ENCODE measurements around the gene THRB.

The THRB gene

GRCh38 chr3:24232784-24233183, 261.9 kb downstream of the THRB start:
- in situ Hi-C loops (cut with MboI; ENCODE audit: low pct_unique_long_range_greater_than_20kb, low sequenced_read_pairs): loop anchor here (25.0 kb wide), 1 partner anchor 220 kb away; no protein-coding TSS in a partner anchor
- DNase-seq: no peak

GRCh38 chr3:24229468-24230221, 265.0 kb downstream of the THRB start:
- in situ Hi-C loops (cut with MboI; ENCODE audit: low pct_unique_long_range_greater_than_20kb, low sequenced_read_pairs): loop anchor here (25.0 kb wide), 1 partner anchor 217 kb away; no protein-coding TSS in a partner anchor
- DNase-seq: no peak

- in situ Hi-C loops (cut with MboI; ENCODE audit: low pct_unique_long_range_greater_than_20kb, low sequenced_read_pairs): loop anchor here (25.0 kb wide), 1 partner anchor 215 kb away; no protein-coding TSS in a partner anchor
- no peak for DNase-seq
Observed at GRCh38 chr3:24227635-24228034, 267.0 kb downstream of the THRB start.

GRCh38 chr3:24226397-24226796, 268.3 kb downstream of the THRB start:
- in situ Hi-C loops (cut with MboI; ENCODE audit: low pct_unique_long_range_greater_than_20kb, low sequenced_read_pairs): loop anchor here (25.0 kb wide), 1 partner anchor 214 kb away; no protein-coding TSS in a partner anchor
- DNase-seq: no peak

GRCh38 chr3:24225385-24225950, 269.2 kb downstream of the THRB start:
- in situ Hi-C loops (cut with MboI; ENCODE audit: low pct_unique_long_range_greater_than_20kb, low sequenced_read_pairs): loop anchor here (25.0 kb wide), 1 partner anchor 213 kb away; no protein-coding TSS in a partner anchor
- no peak for DNase-seq

GRCh38 chr3:24224666-24225384, 269.8 kb downstream of the THRB start:
- DNase-seq: no peak
- in situ Hi-C loops (cut with MboI; ENCODE audit: low pct_unique_long_range_greater_than_20kb, low sequenced_read_pairs): loop anchor here (25.0 kb wide), 1 partner anchor 213 kb away; no protein-coding TSS in a partner anchor

GRCh38 chr3:24222165-24222805, 272.4 kb downstream of the THRB start:
- no peak for DNase-seq

GRCh38 chr3:24220859-24221657, 273.6 kb downstream of the THRB start:
- in situ Hi-C loops (cut with MboI; ENCODE audit: low pct_unique_long_range_greater_than_20kb, low sequenced_read_pairs): no loop called here
- no peak for DNase-seq

More at GRCh38 chr3:24222165-24222805, 272.4 kb downstream of the THRB start:
- in situ Hi-C loops (cut with MboI; ENCODE audit: low pct_unique_long_range_greater_than_20kb, low sequenced_read_pairs): no loop called here

- in situ Hi-C loops (cut with MboI; ENCODE audit: low pct_unique_long_range_greater_than_20kb, low sequenced_read_pairs): no loop called here
- no peak for DNase-seq
Observed at GRCh38 chr3:24215502-24215901, 279.1 kb downstream of the THRB start.

GRCh38 chr3:24211381-24211780, 283.3 kb downstream of the THRB start:
- no peak for DNase-seq
- in situ Hi-C loops (cut with MboI; ENCODE audit: low pct_unique_long_range_greater_than_20kb, low sequenced_read_pairs): no loop called here

GRCh38 chr3:24202071-24202470, 292.6 kb downstream of the THRB start:
- in situ Hi-C loops (cut with MboI; ENCODE audit: low pct_unique_long_range_greater_than_20kb, low sequenced_read_pairs): no loop called here
- DNase-seq: no peak

- in situ Hi-C loops (cut with MboI; ENCODE audit: low pct_unique_long_range_greater_than_20kb, low sequenced_read_pairs): no loop called here
Observed at GRCh38 chr3:24201301-24201700, 293.3 kb downstream of the THRB start.

GRCh38 chr3:24199775-24200247, 294.8 kb downstream of the THRB start:
- in situ Hi-C loops (cut with MboI; ENCODE audit: low pct_unique_long_range_greater_than_20kb, low sequenced_read_pairs): no loop called here
- DNase-seq: no peak

More at GRCh38 chr3:24201301-24201700, 293.3 kb downstream of the THRB start:
- no peak for DNase-seq

GRCh38 chr3:24199300-24199699, 295.4 kb downstream of the THRB start:
- in situ Hi-C loops (cut with MboI; ENCODE audit: low pct_unique_long_range_greater_than_20kb, low sequenced_read_pairs): no loop called here
- DNase-seq: no peak

- in situ Hi-C loops (cut with MboI; ENCODE audit: low pct_unique_long_range_greater_than_20kb, low sequenced_read_pairs): no loop called here
- DNase-seq: no peak
Observed at GRCh38 chr3:24198728-24199127, 295.9 kb downstream of the THRB start.

GRCh38 chr3:24197809-24198208, 296.8 kb downstream of the THRB start:
- no peak for DNase-seq
- in situ Hi-C loops (cut with MboI; ENCODE audit: low pct_unique_long_range_greater_than_20kb, low sequenced_read_pairs): no loop called here

GRCh38 chr3:24196526-24196925, 298.1 kb downstream of the THRB start:
- in situ Hi-C loops (cut with MboI; ENCODE audit: low pct_unique_long_range_greater_than_20kb, low sequenced_read_pairs): no loop called here
- no peak for DNase-seq

- in situ Hi-C loops (cut with MboI; ENCODE audit: low pct_unique_long_range_greater_than_20kb, low sequenced_read_pairs): no loop called here
- no peak for DNase-seq
Observed at GRCh38 chr3:24195504-24196230, 299.0 kb downstream of the THRB start.
